Naive thymus-derived CD8-positive, alpha-beta T cell (primary cell): Measurements from ENCODE around the gene SCOC. TPM values are rescaled to one million over a fixed set of nuclear protein-coding genes. Genes with fewer than 3 reads are reported as not detected.
"Not testable (repeated sequence)": the region's sequence is repeated elsewhere in the genome, so short reads cannot be mapped to it uniquely, and the experiment has no call there.

Source experiments
- ATAC-seq, 2 donors: fragments of 150-1000 bp; cut with Tn5 transposase in 1 of 2; sonication (Bioruptor Pico), chemical (Tn5 transposase) in 1 of 2; 1 replicate in 1 of 2; 2 replicates in 1 of 2; pipeline ENCODE4 v1.10.0; 2021; ENCODE audit warnings: mild to moderate bottlenecking in 2 of 2, moderate library complexity in 2 of 2
- POLR2A ChIA-PET: fragments of 350-600 bp; sonication (Branson Sonifier 250); formaldehyde crosslinking; loops from one replicate; lab custom pipeline; 2021; ENCODE audit warnings: antibody characterized with exemption; lab: Charles Lee
- DNase-seq, 10 donors: peaks; one replicate each; pipeline versions ENCODE4 v3.0.0 to v3.0.0-alpha.2; 2020 to 2022
- H3K27ac Mint-ChIP-seq, 10 donors: one replicate each; pipeline ENCODE4 v1.8.0; 2020 to 2022; ENCODE audit warnings: mild to moderate bottlenecking in 10 of 10, mixed read lengths in 10 of 10, moderate library complexity in 4 of 10, inconsistent platforms in 1 of 10
- H3K27me3 Mint-ChIP-seq, 5 donors: one replicate each; pipeline ENCODE4 v1.8.0; 2021 to 2022; ENCODE audit warnings: mixed read lengths in 5 of 5
- H3K36me3 Mint-ChIP-seq, 3 donors: one replicate each; pipeline ENCODE4 v1.8.0; 2020 to 2022; ENCODE audit warnings: mixed read lengths in 3 of 3, mild to moderate bottlenecking in 2 of 3, inconsistent platforms in 1 of 3
- H3K4me1 Mint-ChIP-seq, 4 donors: one replicate each; pipeline ENCODE4 v1.8.0; 2021 to 2022; ENCODE audit warnings: mixed read lengths in 4 of 4
- H3K4me3 Mint-ChIP-seq, 10 donors: one replicate each; pipeline ENCODE4 v1.8.0; 2020 to 2022; ENCODE audit warnings: mild to moderate bottlenecking in 10 of 10, mixed read lengths in 10 of 10, moderate library complexity in 6 of 10, inconsistent platforms in 1 of 10
- H3K9me3 Mint-ChIP-seq, 9 donors: one replicate each; pipeline ENCODE4 v1.8.0; 2020 to 2022; ENCODE audit warnings: mixed read lengths in 9 of 9, mild to moderate bottlenecking in 3 of 9, inconsistent platforms in 1 of 9, moderate library complexity in 1 of 9
- polyA plus RNA-seq, 3 donors: library from polyadenylated mRNA; unstranded; fragments of 300-500 nt; fragmentation: Illumina TruSeq; gene quantifications; one replicate each; pipeline ENCODE4 v1.2.3, GENCODE V29; 2021
- total RNA-seq, 8 experiments: library from RNA in 2 of 8; stranded (reverse) in 2 of 8; gene quantifications; one replicate each; pipeline ENCODE4 v1.2.3 and lab custom pipeline; 2021 to 2026

The SCOC gene
- total and polyA plus RNA-seq, 5 experiments from 2014 or later: 26.3 to 50.9 (median 38.2) TPM

GRCh38 chr4:140367738-140368137 is 5.7 kb upstream of the SCOC start:
- POLR2A ChIA-PET: no interaction called here
- Mint-ChIP-seq H3K9me3 (no peaks in the 10 kb centered on the region), H3K36me3 (peaks cover 0 to 6% (median 0%) of the 10 kb centered on the region in 3 donors), H3K4me3 (no peak overlapping the region), H3K27ac (no peak overlapping the region), H3K27me3 (peaks cover 0 to 3% (median 0%) of the 10 kb centered on the region in 5 donors), H3K4me1 (peaks cover 2 to 10% (median 3%) of the 10 kb centered on the region in 4 donors)
- ATAC-seq: no peak
- DNase-seq: no peak

GRCh38 chr4:140368686-140369085 is 4.8 kb upstream of the SCOC start:
- no peak overlapping the region for H3K4me3 Mint-ChIP-seq

GRCh38 chr4:140372751-140373327 is 607 bp upstream of the SCOC start:
- Mint-ChIP-seq H3K9me3 (no peaks in the 10 kb centered on the region), H3K27ac (no peak overlapping the region), H3K27me3 (peaks cover 0 to 3% (median 0%) of the 10 kb centered on the region in 5 donors), H3K4me1 (peaks cover 12 to 48% (median 37%) of the 10 kb centered on the region in 4 donors), H3K36me3 (peaks cover 0 to 1% (median 0%) of the 10 kb centered on the region in 3 donors), H3K4me3 (no peak overlapping the region)
- POLR2A ChIA-PET: interaction anchor here (0.9 to 2.8 kb wide), 9 partner anchors 10 to 1290 kb away, joined by 3 to 28 read pairs (median 4); partner anchors contain the start of gene ELMOD2
- ATAC-seq: peak; percentile 63 to 71
- DNase-seq: peak in 8 of 10 donors; percentile 7 to 71 (median 39)

More at GRCh38 chr4:140368686-140369085, 4.8 kb upstream of the SCOC start:
- Mint-ChIP-seq H3K27ac (no peak overlapping the region), H3K4me1 (peaks cover 2 to 10% (median 3%) of the 10 kb centered on the region in 4 donors), H3K9me3 (no peaks in the 10 kb centered on the region), H3K36me3 (peaks cover 0 to 6% (median 0%) of the 10 kb centered on the region in 3 donors), H3K27me3 (peaks cover 0 to 3% (median 0%) of the 10 kb centered on the region in 5 donors)
- no peak for ATAC-seq
- DNase-seq: no peak
- POLR2A ChIA-PET: no interaction called here

DNA sequence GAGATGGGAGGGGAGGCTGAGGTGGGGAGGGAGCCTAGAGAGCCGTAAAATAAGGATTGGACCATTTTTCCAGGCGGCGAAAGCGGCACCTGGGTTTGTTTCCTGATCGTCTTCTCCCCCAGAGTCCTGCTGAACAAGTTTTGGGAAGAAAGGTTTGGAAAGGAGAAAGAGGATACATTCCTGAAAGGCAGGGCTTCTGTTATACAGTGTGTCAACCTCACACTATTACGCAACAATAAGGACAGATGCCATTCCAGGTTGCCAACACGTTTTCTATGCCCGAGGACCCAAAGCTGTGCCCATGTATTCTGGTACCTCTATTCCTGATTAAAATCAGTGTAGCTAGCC is 658 bp downstream of the SCOC start:
- ATAC-seq: no peak
- Mint-ChIP-seq H3K27me3 (peaks cover 0 to 3% (median 0%) of the 10 kb centered on the region in 5 donors), H3K36me3 (peaks cover 0 to 4% (median 0%) of the 10 kb centered on the region in 3 donors), H3K9me3 (no peaks in the 10 kb centered on the region), H3K4me3 (peak overlapping the region in 2 of 10 donors; percentile 88 to 89), H3K4me1 (peaks cover 12 to 52% (median 40%) of the 10 kb centered on the region in 4 donors), H3K27ac (peak overlapping the region in 7 of 10 donors; percentile 29 to 91 (median 85))
- POLR2A ChIA-PET: interaction anchor here (1.1 to 2.8 kb wide), 6 partner anchors 14 to 1291 kb away, joined by 4 to 28 read pairs (median 6); partner anchors contain the start of gene ELMOD2
- DNase-seq: peak in 1 of 10 donors; percentile 3

GRCh38 chr4:140382732-140383131 is 9.3 kb downstream of the SCOC start:
- POLR2A ChIA-PET: no interaction called here
- Mint-ChIP-seq H3K27ac (no peak overlapping the region), H3K27me3 (no peaks in the 10 kb centered on the region), H3K36me3 (peaks cover 0 to 34% (median 15%) of the 10 kb centered on the region in 3 donors), H3K4me1 (peaks cover 0 to 7% (median 4%) of the 10 kb centered on the region in 4 donors), H3K9me3 (no peaks in the 10 kb centered on the region), H3K4me3 (no peak overlapping the region)
- no peak for ATAC-seq
- DNase-seq: no peak

- DNase-seq (no peak), ATAC-seq (no peak)
- Mint-ChIP-seq H3K27ac (no peak overlapping the region), H3K9me3 (no peaks in the 10 kb centered on the region), H3K4me3 (no peak overlapping the region), H3K27me3 (peaks cover 0 to 3% (median 0%) of the 10 kb centered on the region in 5 donors), H3K36me3 (peaks cover 0 to 3% (median 3%) of the 10 kb centered on the region in 3 donors), H3K4me1 (no peaks in the 10 kb centered on the region)
- POLR2A ChIA-PET: no interaction called here
These were observed 14.6 kb downstream of the SCOC start for GRCh38 chr4:140388015-140388414.

DNA sequence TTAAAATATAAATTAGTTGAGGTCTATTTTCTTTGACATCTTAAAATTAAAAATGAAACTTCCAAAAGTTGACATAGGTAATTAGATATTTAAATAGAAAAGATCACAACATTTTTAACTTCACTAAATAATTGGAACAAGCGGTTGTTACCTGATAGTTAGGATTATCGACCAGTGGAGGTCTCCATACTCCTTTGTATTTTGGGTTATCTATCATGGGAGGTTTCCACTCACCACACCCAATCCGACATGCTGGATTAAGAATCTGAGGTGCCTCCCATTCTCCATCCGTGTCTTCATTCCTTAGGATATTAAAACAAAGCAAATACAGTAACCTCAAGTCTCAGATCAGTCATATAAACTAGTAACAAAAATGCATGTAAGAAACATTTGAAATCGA is 22.2 kb downstream of the SCOC start:
- Mint-ChIP-seq H3K4me3 (no peak overlapping the region), H3K4me1 (no peaks in the 10 kb centered on the region), H3K27me3 (peaks cover 0 to 14% (median 4%) of the 10 kb centered on the region in 5 donors), H3K9me3 (no peaks in the 10 kb centered on the region), H3K36me3 (no peaks in the 10 kb centered on the region), H3K27ac (peak overlapping the region in 1 of 10 donors; percentile 10)
- no peak for DNase-seq
- ATAC-seq: no peak
- POLR2A ChIA-PET: no interaction called here

GRCh38 chr4:140400111-140400510 is 26.7 kb downstream of the SCOC start:
- no peaks in the 10 kb centered on the region for H3K9me3 Mint-ChIP-seq
- H3K4me1 Mint-ChIP-seq: no peaks in the 10 kb centered on the region
- DNase-seq (no peak), ATAC-seq (no peak)
- H3K36me3 Mint-ChIP-seq: no peaks in the 10 kb centered on the region
- H3K4me3 Mint-ChIP-seq: no peak overlapping the region
- no peak overlapping the region for H3K27ac Mint-ChIP-seq
- POLR2A ChIA-PET: no interaction called here
- peaks cover 0 to 12% (median 4%) of the 10 kb centered on the region in 5 donors for H3K27me3 Mint-ChIP-seq

- H3K27ac Mint-ChIP-seq: no peak overlapping the region
These were observed 32.8 kb downstream of the SCOC start for GRCh38 chr4:140406292-140406691.

DNA sequence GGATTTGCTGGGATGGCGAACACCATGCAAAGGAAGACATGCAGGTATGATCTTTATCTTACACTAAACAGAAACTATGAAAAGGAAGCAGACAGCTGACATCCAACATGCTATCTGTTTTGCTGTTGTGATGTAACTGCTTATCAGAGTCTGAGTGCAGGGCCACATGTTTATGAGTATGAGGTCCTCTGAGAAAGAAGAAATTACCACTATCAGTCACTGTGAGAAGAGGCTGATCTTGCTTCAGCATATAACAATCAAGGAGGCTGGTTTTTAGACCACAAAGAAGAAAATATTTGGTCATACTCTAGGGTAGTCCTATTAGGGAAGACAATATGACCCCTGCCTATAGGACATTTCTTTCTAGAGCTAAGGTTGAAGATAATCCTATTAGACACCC is 35.5 kb downstream of the SCOC start:
- H3K4me1 Mint-ChIP-seq: no peaks in the 10 kb centered on the region
- ATAC-seq (no peak), DNase-seq (no peak)
- H3K27ac Mint-ChIP-seq: no peak overlapping the region
- POLR2A ChIA-PET: no interaction called here
- peaks cover 0 to 13% (median 8%) of the 10 kb centered on the region in 5 donors for H3K27me3 Mint-ChIP-seq
- no peaks in the 10 kb centered on the region for H3K9me3 Mint-ChIP-seq
- peaks cover 0 to 1% (median 0%) of the 10 kb centered on the region in 3 donors for H3K36me3 Mint-ChIP-seq
- H3K4me3 Mint-ChIP-seq: no peak overlapping the region

More at GRCh38 chr4:140406292-140406691, 32.8 kb downstream of the SCOC start:
- POLR2A ChIA-PET: no interaction called here
- H3K36me3 Mint-ChIP-seq: no peaks in the 10 kb centered on the region
- DNase-seq (no peak), ATAC-seq (no peak)
- peaks cover 0 to 4% (median 0%) of the 10 kb centered on the region in 5 donors for H3K27me3 Mint-ChIP-seq
- H3K4me3 Mint-ChIP-seq: no peak overlapping the region
- H3K9me3 Mint-ChIP-seq: no peaks in the 10 kb centered on the region
- H3K4me1 Mint-ChIP-seq: no peaks in the 10 kb centered on the region

GRCh38 chr4:140413130-140413969 is 39.9 kb downstream of the SCOC start:
- DNase-seq, H3K4me1 Mint-ChIP-seq, H3K36me3 Mint-ChIP-seq, ATAC-seq, H3K4me3 Mint-ChIP-seq, H3K27ac Mint-ChIP-seq, POLR2A ChIA-PET, H3K9me3 Mint-ChIP-seq: not testable (repeated sequence)
- peaks cover 0 to 11% (median 8%) of the 10 kb centered on the region in 5 donors for H3K27me3 Mint-ChIP-seq

GRCh38 chr4:140423106-140423505 is 49.7 kb downstream of the SCOC start:
- no peak for ATAC-seq

More at GRCh38 chr4:140423106-140423505, 49.7 kb downstream of the SCOC start:
- H3K27ac Mint-ChIP-seq: no peak overlapping the region
- peaks cover 3 to 12% (median 8%) of the 10 kb centered on the region in 4 donors for H3K4me1 Mint-ChIP-seq
- no peak for DNase-seq
- POLR2A ChIA-PET: no interaction called here
- H3K4me3 Mint-ChIP-seq: no peak overlapping the region
- H3K36me3 Mint-ChIP-seq: no peaks in the 10 kb centered on the region
- H3K9me3 Mint-ChIP-seq: no peaks in the 10 kb centered on the region
- peaks cover 17 to 51% (median 33%) of the 10 kb centered on the region in 5 donors for H3K27me3 Mint-ChIP-seq
